ENCODE results near the gene LHFPL3. TPM values are rescaled to one million over a fixed set of nuclear protein-coding genes. Genes with fewer than 3 reads are reported as not detected.

Gene LHFPL3
- total RNA-seq, 1 donor from 2014 or later = 0.30 TPM

- TF ChIP-seq EZH2 (IDR thresholded peaks at IDR 0.05) (no peak), EZH2phosphoT487 (IDR thresholded peaks at IDR 0.05) (no peak), CTCF (IDR thresholded peaks at IDR 0.05) (no peak)
- Histone ChIP-seq H3K4me1 (peaks cover 14% of the 10 kb centered on the region), H3K9me3 (ENCODE audit: low read depth) (no peaks in the 10 kb centered on the region), H2AFZ (replicated peaks) (no peak overlapping the region), H3F3A (ENCODE audit: low read depth) (peaks cover 15% of the 10 kb centered on the region), H3K4me3 (no peak overlapping the region), H3K36me3 (no peaks in the 10 kb centered on the region), H3K4me2 (no peak overlapping the region), H3K27ac (no peak overlapping the region), H3K27me3 (no peaks in the 10 kb centered on the region), H4K20me1 (ENCODE audit: low read depth) (no peaks in the 10 kb centered on the region), H3K9ac (no peak overlapping the region), H3K79me2 (ENCODE audit: low read depth) (no peaks in the 10 kb centered on the region)
- Mint-ChIP-seq H3K4me1 (peaks cover 52% of the 10 kb centered on the region), H3K9me3 (peaks cover 15% of the 10 kb centered on the region), H3K27ac (no peak overlapping the region), H3K36me3 (peaks cover 6% of the 10 kb centered on the region), H3K27me3 (ENCODE audit: insufficient read depth, low read depth) (peaks cover 2% of the 10 kb centered on the region), H3K4me3 (no peak overlapping the region)
- DNase-seq (ENCODE audit: low spot score) = no peak
Observed at GRCh38 chr7:104946338-104946737, 617.9 kb downstream of the LHFPL3 start.

GRCh38 chr7:104950006-104950405, 621.6 kb downstream of the LHFPL3 start:
- Histone ChIP-seq H3K4me1 (peaks cover 5% of the 10 kb centered on the region), H3K27ac (no peak overlapping the region), H3K4me2 (no peak overlapping the region), H3K79me2 (ENCODE audit: low read depth) (no peaks in the 10 kb centered on the region), H3K27me3 (no peaks in the 10 kb centered on the region), H3F3A (ENCODE audit: low read depth) (peaks cover 7% of the 10 kb centered on the region), H3K9ac (no peak overlapping the region), H4K20me1 (ENCODE audit: low read depth) (no peaks in the 10 kb centered on the region), H3K36me3 (no peaks in the 10 kb centered on the region), H2AFZ (replicated peaks) (no peak overlapping the region), H3K4me3 (no peak overlapping the region), H3K9me3 (ENCODE audit: low read depth) (no peaks in the 10 kb centered on the region)
- TF ChIP-seq EZH2 (IDR thresholded peaks at IDR 0.05) = no peak
- no peak overlapping the region for H3K4me3 Mint-ChIP-seq
- H3K27ac Mint-ChIP-seq = no peak overlapping the region
- H3K4me1 Mint-ChIP-seq = peaks cover 34% of the 10 kb centered on the region
- H3K27me3 Mint-ChIP-seq (ENCODE audit: insufficient read depth, low read depth) = peaks cover 5% of the 10 kb centered on the region
- H3K9me3 Mint-ChIP-seq = peaks cover 12% of the 10 kb centered on the region
- DNase-seq (ENCODE audit: low spot score) = no peak
- peaks cover 5% of the 10 kb centered on the region for H3K36me3 Mint-ChIP-seq

GRCh38 chr7:104950754-104951153, 622.4 kb downstream of the LHFPL3 start:
- Histone ChIP-seq H3K79me2 (ENCODE audit: low read depth) (no peaks in the 10 kb centered on the region), H2AFZ (replicated peaks) (no peak overlapping the region), H3K27ac (no peak overlapping the region), H3K36me3 (no peaks in the 10 kb centered on the region), H3K4me3 (no peak overlapping the region), H4K20me1 (ENCODE audit: low read depth) (no peaks in the 10 kb centered on the region), H3K9me3 (ENCODE audit: low read depth) (no peaks in the 10 kb centered on the region), H3K4me1 (no peaks in the 10 kb centered on the region), H3K4me2 (no peak overlapping the region), H3K27me3 (no peaks in the 10 kb centered on the region), H3K9ac (no peak overlapping the region), H3F3A (ENCODE audit: low read depth) (no peaks in the 10 kb centered on the region)
- Mint-ChIP-seq H3K4me3 (no peak overlapping the region), H3K36me3 (peaks cover 5% of the 10 kb centered on the region), H3K27ac (peak overlapping the region; percentile 7), H3K9me3 (peaks cover 12% of the 10 kb centered on the region), H3K4me1 (peaks cover 31% of the 10 kb centered on the region), H3K27me3 (ENCODE audit: insufficient read depth, low read depth) (peaks cover 5% of the 10 kb centered on the region)
- no peak for DNase-seq (ENCODE audit: low spot score)
- TF ChIP-seq CTCF (IDR thresholded peaks at IDR 0.05) (no peak), EZH2 (IDR thresholded peaks at IDR 0.05) (no peak), EZH2phosphoT487 (IDR thresholded peaks at IDR 0.05) (no peak)

GRCh38 chr7:104951546-104951945, 623.1 kb downstream of the LHFPL3 start:
- no peak for DNase-seq (ENCODE audit: low spot score)
- Histone ChIP-seq H3K4me1 (no peaks in the 10 kb centered on the region), H3K9ac (no peak overlapping the region), H3K27me3 (no peaks in the 10 kb centered on the region), H4K20me1 (ENCODE audit: low read depth) (no peaks in the 10 kb centered on the region), H2AFZ (replicated peaks) (no peak overlapping the region), H3K4me3 (no peak overlapping the region), H3K79me2 (ENCODE audit: low read depth) (no peaks in the 10 kb centered on the region), H3K9me3 (ENCODE audit: low read depth) (no peaks in the 10 kb centered on the region), H3F3A (ENCODE audit: low read depth) (no peaks in the 10 kb centered on the region), H3K36me3 (no peaks in the 10 kb centered on the region), H3K27ac (no peak overlapping the region), H3K4me2 (no peak overlapping the region)
- H3K36me3 Mint-ChIP-seq = peaks cover 5% of the 10 kb centered on the region
- TF ChIP-seq CTCF (IDR thresholded peaks at IDR 0.05) (no peak), EZH2 (IDR thresholded peaks at IDR 0.05) (no peak), EZH2phosphoT487 (IDR thresholded peaks at IDR 0.05) (no peak)
- H3K27ac Mint-ChIP-seq = no peak overlapping the region
- peaks cover 12% of the 10 kb centered on the region for H3K9me3 Mint-ChIP-seq
- peaks cover 5% of the 10 kb centered on the region for H3K27me3 Mint-ChIP-seq (ENCODE audit: insufficient read depth, low read depth)
- peaks cover 30% of the 10 kb centered on the region for H3K4me1 Mint-ChIP-seq
- H3K4me3 Mint-ChIP-seq = no peak overlapping the region
